Parathyroid adenoma (tissue), 2 donors: ENCODE data around the gene KRT37.

ENCODE experiments used
- H2AFZ ChIP-seq: fragments of 300-600 bp; sonication (generic); one replicate; pipeline ENCODE4 v1.7.0; 2017; ENCODE audit warnings: antibody characterized with exemption, mild to moderate bottlenecking
- H3K27ac ChIP-seq: fragments of 300-600 bp; sonication (generic); one replicate; pipeline ENCODE4 v1.7.0; 2017
- H3K27me3 ChIP-seq: fragments of 300-600 bp; sonication (generic); one replicate; pipeline ENCODE4 v1.7.0; 2017; ENCODE audit warnings: low read length; ENCODE audit not compliant: control insufficient read depth, insufficient read depth
- H3K36me3 ChIP-seq: fragments of 300-600 bp; sonication (generic); one replicate; pipeline ENCODE4 v1.7.0; 2017; ENCODE audit warnings: low read length; ENCODE audit not compliant: control insufficient read depth, insufficient read depth
- H3K4me1 ChIP-seq: fragments of 300-600 bp; sonication (generic); one replicate; pipeline ENCODE4 v1.7.0; 2017; ENCODE audit warnings: control low read depth
- H3K4me2 ChIP-seq: fragments of 300-600 bp; sonication (generic); one replicate; pipeline ENCODE4 v1.7.0; 2017; ENCODE audit warnings: low read length
- H3K4me3 ChIP-seq: fragments of 300-600 bp; sonication (generic); one replicate; pipeline ENCODE4 v1.7.0; 2017; ENCODE audit warnings: low read depth, low read length
- H3K79me2 ChIP-seq: fragments of 300-600 bp; sonication (generic); one replicate; pipeline ENCODE4 v1.7.0; 2017; ENCODE audit warnings: control low read depth
- H3K9ac ChIP-seq: fragments of 300-600 bp; sonication (generic); one replicate; pipeline ENCODE4 v1.7.0; 2017; ENCODE audit warnings: mild to moderate bottlenecking
- H3K9me3 ChIP-seq: fragments of 300-600 bp; sonication (generic); one replicate; pipeline ENCODE4 v1.7.0; 2017; ENCODE audit warnings: low read length; ENCODE audit not compliant: control insufficient read depth
- CTCF ChIP-seq: fragments of 300-600 bp; sonication (generic); IDR thresholded peaks from one replicate; pipeline ENCODE4 v1.7.0; 2017; ENCODE audit warnings: antibody characterized with exemption, mild to moderate bottlenecking
- donor health status: primary hyperparathyroidism.

KRT37 gene

GRCh38 chr17:41440531-41441033 is 16.2 kb upstream of the KRT37 start, which contains the start of gene KRT38:
KRT38 (minus strand) TSS chr17:41440983; CDS start chr17:41440921, 62 bp downstream.
- Histone ChIP-seq H3K36me3 (no peaks in the 10 kb centered on the region), H3K4me1 (no peaks in the 10 kb centered on the region), H3K9ac (no peak within 1 kb of the TSS), H3K27ac (no peak within 1 kb of the TSS), H3K79me2 (no peaks in the 10 kb centered on the region), H2AFZ (no peak within 1 kb of the TSS), H3K4me2 (no peak within 1 kb of the TSS), H3K4me3 (no peak within 1 kb of the TSS), H3K27me3 (no peaks in the 10 kb centered on the region), H3K9me3 (no peaks in the 10 kb centered on the region)
- no peak for TF ChIP-seq CTCF

- H3K27me3 ChIP-seq = no peaks in the 10 kb centered on the region
- H3K4me1 ChIP-seq = no peaks in the 10 kb centered on the region
- no peak for TF ChIP-seq CTCF
Measured at GRCh38 chr17:41439375-41439774, 15.0 kb upstream of the KRT37 start.

GRCh38 chr17:41437769-41438168 is 13.4 kb upstream of the KRT37 start:
- no peak for TF ChIP-seq CTCF
- Histone ChIP-seq H3K9me3 (no peaks in the 10 kb centered on the region), H2AFZ (no peak overlapping the region), H3K79me2 (no peaks in the 10 kb centered on the region), H3K36me3 (no peaks in the 10 kb centered on the region), H3K4me2 (no peak overlapping the region), H3K4me1 (no peaks in the 10 kb centered on the region), H3K4me3 (no peak overlapping the region), H3K9ac (no peak overlapping the region), H3K27ac (no peak overlapping the region), H3K27me3 (no peaks in the 10 kb centered on the region)

More at GRCh38 chr17:41439375-41439774, 15.0 kb upstream of the KRT37 start:
- H3K9ac ChIP-seq = no peak overlapping the region
- no peak overlapping the region for H2AFZ ChIP-seq
- H3K4me3 ChIP-seq = no peak overlapping the region
- no peaks in the 10 kb centered on the region for H3K79me2 ChIP-seq
- no peaks in the 10 kb centered on the region for H3K9me3 ChIP-seq
- H3K36me3 ChIP-seq = no peaks in the 10 kb centered on the region
- H3K4me2 ChIP-seq = no peak overlapping the region
- H3K27ac ChIP-seq = no peak overlapping the region

- Histone ChIP-seq H3K4me1 (no peaks in the 10 kb centered on the region), H3K4me3 (no peak overlapping the region), H3K27me3 (no peaks in the 10 kb centered on the region), H3K27ac (no peak overlapping the region), H3K79me2 (no peaks in the 10 kb centered on the region), H3K9ac (no peak overlapping the region), H3K4me2 (no peak overlapping the region), H3K9me3 (no peaks in the 10 kb centered on the region), H3K36me3 (no peaks in the 10 kb centered on the region), H2AFZ (no peak overlapping the region)
- no peak for TF ChIP-seq CTCF
Measured at GRCh38 chr17:41437254-41437653, 12.9 kb upstream of the KRT37 start.

- Histone ChIP-seq H3K4me3 (no peak overlapping the region), H3K79me2 (no peaks in the 10 kb centered on the region), H3K4me2 (no peak overlapping the region), H3K27ac (no peak overlapping the region), H3K4me1 (no peaks in the 10 kb centered on the region), H3K9me3 (no peaks in the 10 kb centered on the region), H2AFZ (no peak overlapping the region), H3K9ac (no peak overlapping the region), H3K27me3 (no peaks in the 10 kb centered on the region), H3K36me3 (no peaks in the 10 kb centered on the region)
- TF ChIP-seq CTCF = no peak
Measured at GRCh38 chr17:41434415-41434814, 10.0 kb upstream of the KRT37 start.
